Measurements from ENCODE around the gene DOK6. TPM values are rescaled to one million over a fixed set of nuclear protein-coding genes. Genes with fewer than 3 reads are reported as not detected.

The DOK6 gene
- total RNA-seq, 5 donors from 2014 or later (not counting 1 experiment from before 2014, with no cell fraction given), result 0.03 TPM; not detected in 4

GRCh38 chr18:69628774-69629359 lies 228.2 kb downstream of the DOK6 start:
- H3K4me3 ChIP-seq (ENCODE audit: control insufficient read depth in 1 of 2, extremely low read depth in 1 of 2, low read length in 1 of 2), result no peak overlapping the region
- H3K27ac ChIP-seq (ENCODE audit: low read length), result no peak overlapping the region
- Mint-ChIP-seq H3K9me3 (no peaks in the 10 kb centered on the region), H3K36me3 (no peaks in the 10 kb centered on the region), H3K27me3 (peaks cover 0 to 6% of the 10 kb centered on the region in 2 donors), H3K4me3 (no peak overlapping the region), H3K27ac (no peak overlapping the region), H3K4me1 (no peaks in the 10 kb centered on the region)
- ChIA-PET POLR2A (interaction anchor here in 1 of 2 donors (0.9 kb wide), 1 partner anchor 395 kb away, joined by 3 read pairs; no protein-coding TSS in a partner anchor), CTCF (interaction anchor here in 1 of 2 donors (0.6 kb wide), 1 partner anchor 645 kb away, joined by 3 read pairs; no protein-coding TSS in a partner anchor)
- no peaks in the 10 kb centered on the region for H3K9me3 ChIP-seq
- 100% methylated on average over 1 of the region's 2 CpGs for WGBS (ENCODE audit: insufficient coverage)
- ATAC-seq (replicated peaks in 1 of 4), result no peak
- DNase-seq, result no peak
- H3K4me1 ChIP-seq (ENCODE audit: control insufficient read depth in 1 of 2, extremely low read depth in 1 of 2, insufficient read depth in 2 of 2, low read length in 2 of 2), result no peaks in the 10 kb centered on the region
- no peaks in the 10 kb centered on the region for H3K27me3 ChIP-seq (replicated peaks in 1 of 2; ENCODE audit: control insufficient read depth in 2 of 2, extremely low read depth in 1 of 2, insufficient read depth in 2 of 2, low read length in 1 of 2)
- no peaks in the 10 kb centered on the region for H3K36me3 ChIP-seq (ENCODE audit: control insufficient read depth in 2 of 2, extremely low read depth in 1 of 2, insufficient read depth in 1 of 2, low read length in 1 of 2)

GRCh38 chr18:69631281-69631680 lies 230.6 kb downstream of the DOK6 start:
- no peaks in the 10 kb centered on the region for H3K36me3 Mint-ChIP-seq
- POLR2A ChIA-PET, result no interaction called here
- WGBS (ENCODE audit: insufficient coverage), result 48% methylated on average over 2 of the region's 3 CpGs
- H3K9me3 ChIP-seq, result no peaks in the 10 kb centered on the region
- H3K27me3 ChIP-seq (replicated peaks in 1 of 2; ENCODE audit: control insufficient read depth in 2 of 2, extremely low read depth in 1 of 2, insufficient read depth in 2 of 2, low read length in 1 of 2), result no peaks in the 10 kb centered on the region
- H3K36me3 ChIP-seq (ENCODE audit: control insufficient read depth in 2 of 2, extremely low read depth in 1 of 2, insufficient read depth in 1 of 2, low read length in 1 of 2), result no peaks in the 10 kb centered on the region
- DNase-seq (no peak), ATAC-seq (replicated peaks in 1 of 4) (no peak)
- no peak overlapping the region for H3K4me3 Mint-ChIP-seq
- H3K27ac Mint-ChIP-seq, result no peak overlapping the region
- H3K4me1 Mint-ChIP-seq, result peaks cover 0 to 5% (median 4%) of the 10 kb centered on the region in 3 donors
- no peaks in the 10 kb centered on the region for H3K4me1 ChIP-seq (ENCODE audit: control insufficient read depth in 1 of 2, extremely low read depth in 1 of 2, insufficient read depth in 2 of 2, low read length in 2 of 2)
- no peak overlapping the region for H3K4me3 ChIP-seq (ENCODE audit: control insufficient read depth in 1 of 2, extremely low read depth in 1 of 2, low read length in 1 of 2)
- CTCF ChIA-PET, result no interaction called here
- no peak overlapping the region for H3K27ac ChIP-seq (ENCODE audit: low read length)
- H3K27me3 Mint-ChIP-seq, result peaks cover 0 to 6% of the 10 kb centered on the region in 2 donors
- no peaks in the 10 kb centered on the region for H3K9me3 Mint-ChIP-seq

- Mint-ChIP-seq H3K36me3 (no peaks in the 10 kb centered on the region), H3K27ac (no peak overlapping the region), H3K9me3 (no peaks in the 10 kb centered on the region), H3K27me3 (peaks cover 0 to 4% of the 10 kb centered on the region in 2 donors), H3K4me1 (peaks cover 0 to 5% (median 4%) of the 10 kb centered on the region in 3 donors), H3K4me3 (no peak overlapping the region)
- Histone ChIP-seq H3K4me1 (ENCODE audit: control insufficient read depth in 1 of 2, extremely low read depth in 1 of 2, insufficient read depth in 2 of 2, low read length in 2 of 2) (no peaks in the 10 kb centered on the region), H3K27ac (ENCODE audit: low read length) (no peak overlapping the region), H3K36me3 (ENCODE audit: control insufficient read depth in 2 of 2, extremely low read depth in 1 of 2, insufficient read depth in 1 of 2, low read length in 1 of 2) (no peaks in the 10 kb centered on the region), H3K4me3 (ENCODE audit: control insufficient read depth in 1 of 2, extremely low read depth in 1 of 2, low read length in 1 of 2) (no peak overlapping the region), H3K9me3 (no peaks in the 10 kb centered on the region), H3K27me3 (replicated peaks in 1 of 2; ENCODE audit: control insufficient read depth in 2 of 2, extremely low read depth in 1 of 2, insufficient read depth in 2 of 2, low read length in 1 of 2) (no peaks in the 10 kb centered on the region)
- ATAC-seq (replicated peaks in 1 of 4), result peak in 1 of 4 experiments; percentile 79
- POLR2A ChIA-PET, result no interaction called here
- DNase-seq, result no peak
- WGBS (ENCODE audit: insufficient coverage), result no CpG with 5 or more reads among the region's 2 CpGs
- CTCF ChIA-PET, result no interaction called here
These were observed 234.8 kb downstream of the DOK6 start for GRCh38 chr18:69635482-69635881.

- H3K27ac Mint-ChIP-seq, result no peak overlapping the region
- ATAC-seq (replicated peaks in 1 of 4), result peak in 3 of 4 experiments; percentile 68 to 74 (median 69)
- H3K27me3 Mint-ChIP-seq, result peaks cover 0 to under 1% of the 10 kb centered on the region in 2 donors
- WGBS (ENCODE audit: insufficient coverage), result 76% methylated on average over 2 of the region's 6 CpGs
- peak in 24 of 35 experiments; percentile 1 to 47 (median 10) for DNase-seq
- Histone ChIP-seq H3K27me3 (replicated peaks in 1 of 2; ENCODE audit: control insufficient read depth in 2 of 2, extremely low read depth in 1 of 2, insufficient read depth in 2 of 2, low read length in 1 of 2) (no peaks in the 10 kb centered on the region), H3K36me3 (ENCODE audit: control insufficient read depth in 2 of 2, extremely low read depth in 1 of 2, insufficient read depth in 1 of 2, low read length in 1 of 2) (no peaks in the 10 kb centered on the region), H3K9me3 (no peaks in the 10 kb centered on the region), H3K4me3 (ENCODE audit: control insufficient read depth in 1 of 2, extremely low read depth in 1 of 2, low read length in 1 of 2) (no peak overlapping the region), H3K27ac (ENCODE audit: low read length) (no peak overlapping the region), H3K4me1 (ENCODE audit: control insufficient read depth in 1 of 2, extremely low read depth in 1 of 2, insufficient read depth in 2 of 2, low read length in 2 of 2) (no peaks in the 10 kb centered on the region)
- peaks cover 0 to 5% (median 4%) of the 10 kb centered on the region in 3 donors for H3K4me1 Mint-ChIP-seq
- ChIA-PET CTCF (interaction anchor here (0.5 to 2.2 kb wide), 6 partner anchors 427 to 453 kb away, joined by 3 to 11 read pairs (median 5); no protein-coding TSS in a partner anchor), POLR2A (no interaction called here)
- H3K36me3 Mint-ChIP-seq, result no peaks in the 10 kb centered on the region
- no peaks in the 10 kb centered on the region for H3K9me3 Mint-ChIP-seq
- no peak overlapping the region for H3K4me3 Mint-ChIP-seq
These were observed 236.0 kb downstream of the DOK6 start for GRCh38 chr18:69636529-69637301.

- Mint-ChIP-seq H3K36me3 (no peaks in the 10 kb centered on the region), H3K27me3 (no peaks in the 10 kb centered on the region), H3K27ac (no peak overlapping the region), H3K4me3 (no peak overlapping the region), H3K9me3 (no peaks in the 10 kb centered on the region), H3K4me1 (peaks cover 0 to 5% (median 4%) of the 10 kb centered on the region in 3 donors)
- no CpG with 5 or more reads among the region's 1 CpG for WGBS (ENCODE audit: insufficient coverage)
- Histone ChIP-seq H3K36me3 (ENCODE audit: control insufficient read depth in 2 of 2, extremely low read depth in 1 of 2, insufficient read depth in 1 of 2, low read length in 1 of 2) (no peaks in the 10 kb centered on the region), H3K27me3 (replicated peaks in 1 of 2; ENCODE audit: control insufficient read depth in 2 of 2, extremely low read depth in 1 of 2, insufficient read depth in 2 of 2, low read length in 1 of 2) (no peaks in the 10 kb centered on the region), H3K4me1 (ENCODE audit: control insufficient read depth in 1 of 2, extremely low read depth in 1 of 2, insufficient read depth in 2 of 2, low read length in 2 of 2) (no peaks in the 10 kb centered on the region), H3K4me3 (ENCODE audit: control insufficient read depth in 1 of 2, extremely low read depth in 1 of 2, low read length in 1 of 2) (no peak overlapping the region), H3K9me3 (no peaks in the 10 kb centered on the region), H3K27ac (ENCODE audit: low read length) (no peak overlapping the region)
- POLR2A ChIA-PET, result interaction anchor here in 1 of 2 donors (0.7 kb wide), 1 partner anchor 726 kb away, joined by 3 read pairs; no protein-coding TSS in a partner anchor
- CTCF ChIA-PET, result interaction anchor here (0.5 to 2.2 kb wide), 4 partner anchors 446 to 1039 kb away, joined by 3 to 11 read pairs (median 6); no protein-coding TSS in a partner anchor
- ATAC-seq (replicated peaks in 1 of 4) (no peak), DNase-seq (no peak)
These were observed 237.4 kb downstream of the DOK6 start for GRCh38 chr18:69638056-69638455.

- H3K4me1 ChIP-seq (ENCODE audit: control insufficient read depth in 1 of 2, extremely low read depth in 1 of 2, insufficient read depth in 2 of 2, low read length in 2 of 2), result no peaks in the 10 kb centered on the region
- 80% methylated on average over 1 of the region's 3 CpGs for WGBS (ENCODE audit: insufficient coverage)
- H3K36me3 ChIP-seq (ENCODE audit: control insufficient read depth in 2 of 2, extremely low read depth in 1 of 2, insufficient read depth in 1 of 2, low read length in 1 of 2), result no peaks in the 10 kb centered on the region
- POLR2A ChIA-PET, result no interaction called here
- H3K27me3 ChIP-seq (replicated peaks in 1 of 2; ENCODE audit: control insufficient read depth in 2 of 2, extremely low read depth in 1 of 2, insufficient read depth in 2 of 2, low read length in 1 of 2), result peaks cover 0 to 4% of the 10 kb centered on the region in 2 experiments
- ATAC-seq (replicated peaks in 1 of 4) (no peak), DNase-seq (no peak)
- H3K27ac Mint-ChIP-seq, result no peak overlapping the region
- CTCF ChIA-PET, result interaction anchor here in 1 of 2 donors (0.6 kb wide), 1 partner anchor 17 kb away, joined by 4 read pairs; no protein-coding TSS in a partner anchor
- no peaks in the 10 kb centered on the region for H3K36me3 Mint-ChIP-seq
- no peaks in the 10 kb centered on the region for H3K4me1 Mint-ChIP-seq
- no peak overlapping the region for H3K27ac ChIP-seq (ENCODE audit: low read length)
- H3K9me3 ChIP-seq, result no peaks in the 10 kb centered on the region
- H3K27me3 Mint-ChIP-seq, result peaks cover 13 to 16% of the 10 kb centered on the region in 2 donors
- H3K4me3 Mint-ChIP-seq, result no peak overlapping the region
- H3K4me3 ChIP-seq (ENCODE audit: control insufficient read depth in 1 of 2, extremely low read depth in 1 of 2, low read length in 1 of 2), result no peak overlapping the region
- no peaks in the 10 kb centered on the region for H3K9me3 Mint-ChIP-seq
These were observed 247.0 kb downstream of the DOK6 start for GRCh38 chr18:69647702-69648101.

Measured in T-cell (primary cell).